GF-D8 (cell line): Measurements from ENCODE around the gene ANAPC2.

ENCODE experiments used
- DNase-seq: peaks from one replicate; lab custom pipeline; 2025; lab: John Stamatoyannopoulos, UW

Gene ANAPC2

GRCh38 chr9:137126786-137127185, 61.6 kb downstream of the ANAPC2 start:
- DNase-seq = no peak
